OCI-LY1 (cell line): Measurements from ENCODE around the gene SERINC5.

Experiments
- H2AFZ ChIP-seq: fragments of 200-600 bp; sonication (generic), shearing (Covaris generic); 2 replicates; pipeline ENCODE4 v1.6.0; 2014; ENCODE audit warnings: antibody characterized with exemption, mild to moderate bottlenecking, low read length
- H3F3A ChIP-seq: fragments of 200-600 bp; sonication (generic), shearing (Covaris generic); 2 replicates; pipeline ENCODE4 v1.6.0; 2014; ENCODE audit warnings: mild to moderate bottlenecking, antibody characterized with exemption, low read length, moderate library complexity; ENCODE audit not compliant: insufficient read depth
- H3K27ac ChIP-seq: fragments of 200-600 bp; sonication (generic); 2 replicates; pipeline ENCODE4 v1.5.1; 2014; ENCODE audit warnings: low read length, mixed run types, mild to moderate bottlenecking, low read depth; ENCODE audit not compliant: poor library complexity, severe bottlenecking
- H3K27me3 ChIP-seq: fragments of 200-600 bp; sonication (generic); 2 replicates; pipeline ENCODE4 v1.6.0; 2014; ENCODE audit warnings: antibody characterized with exemption, mild to moderate bottlenecking, low read length, moderate library complexity; ENCODE audit not compliant: insufficient read depth
- H3K36me3 ChIP-seq: fragments of 200-600 bp; sonication (generic); 2 replicates; pipeline ENCODE4 v1.6.1; 2014; ENCODE audit warnings: mild to moderate bottlenecking, antibody characterized with exemption, low read length, moderate library complexity, mixed read lengths; ENCODE audit not compliant: insufficient read depth
- H3K4me1 ChIP-seq: fragments of 200-600 bp; sonication (generic); 2 replicates; pipeline ENCODE4 v1.5.1; 2014; ENCODE audit warnings: mild to moderate bottlenecking, low read length, moderate library complexity; ENCODE audit not compliant: insufficient read depth, severe bottlenecking
- H3K4me2 ChIP-seq: fragments of 200-600 bp; sonication (generic), shearing (Covaris generic); 2 replicates; pipeline ENCODE4 v1.6.1; 2014; ENCODE audit warnings: low read length
- H3K4me3 ChIP-seq: fragments of 200-600 bp; sonication (generic); 2 replicates; pipeline ENCODE4 v1.5.1; 2014; ENCODE audit warnings: low read length, low read depth, mild to moderate bottlenecking, mixed read lengths; ENCODE audit not compliant: poor library complexity, severe bottlenecking
- H3K79me2 ChIP-seq: fragments of 200-600 bp; shearing (Covaris generic); 2 replicates; pipeline ENCODE4 v1.6.1; 2016; ENCODE audit warnings: mixed run types, low read length, mixed read lengths; ENCODE audit not compliant: insufficient read depth
- H3K9ac ChIP-seq: fragments of 200-600 bp; sonication (generic), shearing (Covaris generic); 2 replicates; pipeline ENCODE4 v1.6.1; 2014; ENCODE audit warnings: mild to moderate bottlenecking, low read length, mixed read lengths
- H3K9me2 ChIP-seq: fragments of 200-600 bp; sonication (generic), shearing (Covaris generic); 2 replicates; pipeline ENCODE4 v1.6.1; 2014; ENCODE audit warnings: low read depth, mild to moderate bottlenecking, low read length, mixed read lengths
- H3K9me3 ChIP-seq: fragments of 200-600 bp; shearing (Covaris generic); 2 replicates; pipeline ENCODE4 v1.6.1; 2014; ENCODE audit warnings: low read length, mixed read lengths
- H4K20me1 ChIP-seq: fragments of 200-600 bp; sonication (generic), shearing (Covaris generic); 2 replicates; pipeline ENCODE4 v1.6.0; 2016; ENCODE audit warnings: mild to moderate bottlenecking, low read length; ENCODE audit not compliant: insufficient read depth
- CTCF ChIP-seq: fragments of 200-600 bp; sonication (generic), shearing (Covaris generic); IDR thresholded peaks from 2 replicates; pipeline ENCODE4 v1.5.1; 2017; ENCODE audit warnings: mild to moderate bottlenecking, antibody characterized with exemption, low read length, moderate library complexity, mixed read lengths
- EZH2 ChIP-seq: fragments of 200-600 bp; sonication (generic), shearing (Covaris generic); IDR thresholded peaks from 2 replicates; pipeline ENCODE4 v1.8.0; 2017; ENCODE audit warnings: borderline replicate concordance, mixed run types, mild to moderate bottlenecking, antibody characterized with exemption, low read length, moderate library complexity, mixed read lengths

SERINC5 gene

GRCh38 chr5:80217667-80218066 is 38.2 kb downstream of the SERINC5 start:
- H3K4me1 ChIP-seq, result peaks cover 97% of the 10 kb centered on the region
- no peaks in the 10 kb centered on the region for H3K9me2 ChIP-seq
- H3K4me2 ChIP-seq, result peak overlapping the region; percentile 79
- no peak for TF ChIP-seq EZH2
- no peak for TF ChIP-seq CTCF
- no peaks in the 10 kb centered on the region for H4K20me1 ChIP-seq
- peak overlapping the region; percentile 44 for H3K4me3 ChIP-seq
- H3K9me3 ChIP-seq, result no peaks in the 10 kb centered on the region
- peak overlapping the region; percentile 89 for H3K27ac ChIP-seq
- no peak overlapping the region for H2AFZ ChIP-seq
- H3K27me3 ChIP-seq, result no peaks in the 10 kb centered on the region
- peaks cover 27% of the 10 kb centered on the region for H3K36me3 ChIP-seq
- 0 out of 2 replicates have a peak, but pooled peaks cover 4% of the 10 kb centered on the region for H3F3A ChIP-seq
- H3K9ac ChIP-seq, result peak overlapping the region; percentile 64
- peaks cover 75% of the 10 kb centered on the region for H3K79me2 ChIP-seq

- Histone ChIP-seq H2AFZ (no peak overlapping the region), H3F3A (0 out of 2 replicates have a peak, but pooled peaks cover 4% of the 10 kb centered on the region), H3K4me1 (peaks cover 99% of the 10 kb centered on the region), H3K4me3 (peak overlapping the region; percentile 44), H4K20me1 (no peaks in the 10 kb centered on the region), H3K27ac (peak overlapping the region; percentile 89), H3K36me3 (peaks cover 27% of the 10 kb centered on the region), H3K9me2 (no peaks in the 10 kb centered on the region), H3K27me3 (no peaks in the 10 kb centered on the region), H3K4me2 (peak overlapping the region; percentile 79), H3K9ac (peak overlapping the region; percentile 64), H3K79me2 (peaks cover 77% of the 10 kb centered on the region), H3K9me3 (no peaks in the 10 kb centered on the region)
- TF ChIP-seq EZH2 (no peak), CTCF (no peak)
Observed at GRCh38 chr5:80216753-80217596, 38.9 kb downstream of the SERINC5 start.

GRCh38 chr5:80216096-80216495 is 39.8 kb downstream of the SERINC5 start:
- Histone ChIP-seq H3K4me2 (peak overlapping the region; percentile 53), H3K79me2 (peaks cover 77% of the 10 kb centered on the region), H3K4me1 (peaks cover 99% of the 10 kb centered on the region)

More at GRCh38 chr5:80216096-80216495, 39.8 kb downstream of the SERINC5 start:
- Histone ChIP-seq H3F3A (0 out of 2 replicates have a peak, but pooled peaks cover 4% of the 10 kb centered on the region), H3K9me3 (no peaks in the 10 kb centered on the region), H3K9ac (peak overlapping the region; percentile 41), H3K36me3 (peaks cover 23% of the 10 kb centered on the region), H4K20me1 (no peaks in the 10 kb centered on the region), H3K4me3 (peak overlapping the region; percentile 10), H3K27ac (peak overlapping the region; percentile 85), H2AFZ (no peak overlapping the region), H3K9me2 (no peaks in the 10 kb centered on the region), H3K27me3 (no peaks in the 10 kb centered on the region)
- no peak for TF ChIP-seq EZH2
- TF ChIP-seq CTCF, result no peak
